ENCODE measurements around the gene PHKA2.

PHKA2 gene

GRCh38 chrX:18887825-18888212 is 96.1 kb downstream of the PHKA2 start:
- no peak for DNase-seq

GRCh38 chrX:18887177-18887824 is 96.6 kb downstream of the PHKA2 start:
- DNase-seq = no peak

- peak; percentile 31 to 57 for DNase-seq
These were observed 97.4 kb downstream of the PHKA2 start for GRCh38 chrX:18886344-18887161.

GRCh38 chrX:18886005-18886343 is 97.9 kb downstream of the PHKA2 start:
- no peak for DNase-seq

GRCh38 chrX:18885328-18886004 is 98.4 kb downstream of the PHKA2 start:
- DNase-seq = peak in 1 of 2 donors; percentile 29

- no peak for DNase-seq
These were observed 99.0 kb downstream of the PHKA2 start for GRCh38 chrX:18884916-18885315.

- no peak for DNase-seq
These were observed 99.8 kb downstream of the PHKA2 start for GRCh38 chrX:18883961-18884765.

GRCh38 chrX:18883234-18883960 is 100.5 kb downstream of the PHKA2 start:
- DNase-seq = no peak

- DNase-seq = no peak
These were observed 104.8 kb downstream of the PHKA2 start for GRCh38 chrX:18879144-18879543.

- DNase-seq = no peak
These were observed 106.4 kb downstream of the PHKA2 start for GRCh38 chrX:18877469-18877868.

- no peak for DNase-seq
These were observed 108.5 kb downstream of the PHKA2 start for GRCh38 chrX:18875256-18875878.

- DNase-seq = no peak
These were observed 109.2 kb downstream of the PHKA2 start for GRCh38 chrX:18874560-18875255.

GRCh38 chrX:18873836-18874235 is 110.1 kb downstream of the PHKA2 start:
- DNase-seq = no peak

- no peak for DNase-seq
These were observed 110.6 kb downstream of the PHKA2 start for GRCh38 chrX:18873189-18873791.

GRCh38 chrX:18872621-18873020 is 111.3 kb downstream of the PHKA2 start:
- no peak for DNase-seq

- no peak for DNase-seq
These were observed 111.9 kb downstream of the PHKA2 start for GRCh38 chrX:18871970-18872369.

GRCh38 chrX:18871161-18871890 is 112.6 kb downstream of the PHKA2 start:
- DNase-seq = no peak

- no peak for DNase-seq
These were observed 119.5 kb downstream of the PHKA2 start for GRCh38 chrX:18864390-18864920.

- no peak for DNase-seq
These were observed 122.4 kb downstream of the PHKA2 start for GRCh38 chrX:18861511-18861910.

GRCh38 chrX:18856645-18856997 is 127.3 kb downstream of the PHKA2 start:
- DNase-seq = no peak
